MG63 (cell line): ENCODE data around the gene CEACAM16. TPM values are rescaled to one million over a fixed set of nuclear protein-coding genes. Genes with fewer than 3 reads are reported as not detected.
"Not testable (repeated sequence)": the region's sequence is repeated elsewhere in the genome, so short reads cannot be mapped to it uniquely, and the experiment has no call there.

Experiments used
- DNase-seq: peaks from one replicate; pipeline ENCODE4 v3.0.0-alpha.2; 2020
- H3K27me3 ChIP-seq: fragments of 250-450 bp; sonication (Bioruptor Pico); 2 replicates; pipeline ENCODE4 v1.5.1; 2020; ENCODE audit warnings: mild to moderate bottlenecking, moderate library complexity
- H3K36me3 ChIP-seq: fragments of 250-450 bp; sonication (Bioruptor Pico); 2 replicates; pipeline ENCODE4 v1.5.1; 2020; ENCODE audit warnings: mild to moderate bottlenecking, moderate library complexity
- H3K4me3 ChIP-seq: fragments of 250-450 bp; sonication (Bioruptor Pico); 2 replicates; pipeline ENCODE4 v1.5.1; 2020; ENCODE audit warnings: mild to moderate bottlenecking, moderate library complexity
- H3K9me3 ChIP-seq: fragments of 250-450 bp; sonication (Bioruptor Pico); 2 replicates; pipeline ENCODE4 v1.5.1; 2020; ENCODE audit warnings: mild to moderate bottlenecking, moderate library complexity
- total RNA-seq: library from RNA; depleted of rRNA; stranded (reverse); fragments of >200 nt; shearing (Covaris generic); gene quantifications from 2 replicates; pipeline ENCODE4 v1.2.3, GENCODE V29; 2014; ENCODE audit warnings: low replicate concordance

Gene CEACAM16
- total RNA-seq, 1 experiment from 2014 or later: 0.92 TPM

DNA sequence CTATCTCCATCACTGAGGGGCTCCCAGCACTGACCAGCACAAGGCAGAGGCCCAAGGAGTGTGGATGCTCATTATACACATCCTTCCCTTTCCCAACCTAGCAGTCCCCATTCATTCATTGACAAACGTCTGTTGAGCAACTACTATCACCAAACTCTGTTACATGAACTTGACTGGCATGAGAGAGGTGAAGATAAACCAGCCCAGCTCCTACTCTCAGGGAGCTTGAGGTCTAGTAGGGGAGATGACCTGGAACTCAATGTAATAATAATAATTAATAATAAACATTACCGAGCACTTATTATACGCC lies 8.9 kb upstream of the CEACAM16 start:
- Histone ChIP-seq H3K4me3 (no peak overlapping the region), H3K27me3 (no peaks in the 10 kb centered on the region), H3K36me3 (no peaks in the 10 kb centered on the region), H3K9me3 (no peaks in the 10 kb centered on the region; the same call in 1 of the 2 replicates)
- DNase-seq: no peak

DNA sequence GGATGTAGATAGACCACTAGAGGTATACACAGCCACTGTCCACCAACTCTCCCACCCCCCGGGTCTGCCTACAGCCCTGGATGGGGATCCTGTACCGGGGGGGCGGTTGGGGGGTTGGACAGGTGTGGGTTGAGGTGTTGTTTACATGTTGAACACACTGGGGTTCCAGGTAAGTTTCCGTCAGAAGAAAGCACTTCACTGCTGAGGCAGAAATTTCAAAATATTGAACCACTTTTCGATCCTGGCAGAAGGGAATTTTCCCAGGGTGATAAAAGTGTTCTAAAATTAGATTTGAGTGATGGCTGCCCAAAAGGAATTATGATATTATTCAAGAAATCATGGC lies 6.6 kb upstream of the CEACAM16 start:
- no peak for DNase-seq
- Histone ChIP-seq H3K36me3 (no peaks in the 10 kb centered on the region), H3K27me3 (no peaks in the 10 kb centered on the region), H3K4me3 (no peak overlapping the region), H3K9me3 (no peaks in the 10 kb centered on the region; the same call in 1 of the 2 replicates)

DNA sequence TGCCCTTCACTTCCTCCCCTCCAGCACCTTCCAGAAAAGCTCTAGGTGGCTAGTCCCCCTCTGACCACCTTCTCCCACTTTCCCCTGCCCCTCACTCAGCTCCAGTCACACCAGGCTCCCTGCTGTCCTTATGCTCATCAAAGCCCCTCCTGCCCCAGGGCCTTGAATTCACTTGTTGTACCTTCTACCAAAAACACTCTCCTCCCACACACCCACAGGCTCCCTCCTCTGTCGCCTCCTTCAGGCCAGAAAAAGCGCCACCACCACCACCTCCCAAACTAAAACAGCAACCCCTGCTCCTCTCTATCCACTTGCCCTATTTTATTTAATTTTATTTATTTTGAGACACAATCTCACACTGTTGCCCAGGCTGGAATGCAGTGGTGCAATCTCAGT lies 4.8 kb upstream of the CEACAM16 start:
- no peaks in the 10 kb centered on the region for H3K9me3 ChIP-seq
- H3K36me3 ChIP-seq: no peaks in the 10 kb centered on the region
- DNase-seq: no peak
- no peak overlapping the region for H3K4me3 ChIP-seq
- no peaks in the 10 kb centered on the region for H3K27me3 ChIP-seq

DNA sequence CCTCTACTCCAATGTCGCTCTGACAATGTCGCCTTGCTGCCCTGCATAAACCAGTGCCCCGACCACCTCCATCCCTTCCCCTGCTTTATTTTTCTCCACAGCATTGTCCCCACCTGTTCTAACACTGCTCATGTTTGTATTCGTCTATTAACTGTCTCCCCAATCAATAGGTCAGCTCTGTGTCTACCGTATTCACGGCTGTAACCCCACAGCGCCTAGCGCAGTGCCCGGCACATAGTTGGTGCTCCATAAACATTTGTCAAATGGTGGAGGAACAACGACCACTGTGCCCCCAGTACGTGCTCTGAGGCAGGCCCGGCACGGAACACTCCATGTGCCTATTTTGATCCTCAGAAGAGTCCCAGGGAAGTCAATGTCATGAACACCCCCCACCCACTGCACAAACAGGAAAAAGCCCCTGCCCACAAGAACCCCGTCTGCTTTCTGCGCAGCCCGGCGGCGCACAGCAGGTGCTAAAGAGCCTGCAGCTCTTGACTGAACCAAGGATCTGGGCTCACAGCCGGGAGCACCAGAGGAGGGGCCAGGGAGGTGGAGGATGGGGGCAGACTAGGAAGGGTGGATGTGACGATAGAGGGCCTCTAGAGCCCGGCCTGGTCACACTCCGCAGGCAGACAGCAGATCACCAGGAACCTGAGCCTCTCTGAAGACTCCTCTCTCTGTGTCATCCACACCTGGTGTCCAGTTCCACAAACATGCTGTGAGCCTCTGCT lies 1.8 kb upstream of the CEACAM16 start:
- Histone ChIP-seq H3K9me3 (no peaks in the 10 kb centered on the region), H3K27me3 (no peaks in the 10 kb centered on the region), H3K36me3 (no peaks in the 10 kb centered on the region), H3K4me3 (no peak overlapping the region)
- no peak for DNase-seq

DNA sequence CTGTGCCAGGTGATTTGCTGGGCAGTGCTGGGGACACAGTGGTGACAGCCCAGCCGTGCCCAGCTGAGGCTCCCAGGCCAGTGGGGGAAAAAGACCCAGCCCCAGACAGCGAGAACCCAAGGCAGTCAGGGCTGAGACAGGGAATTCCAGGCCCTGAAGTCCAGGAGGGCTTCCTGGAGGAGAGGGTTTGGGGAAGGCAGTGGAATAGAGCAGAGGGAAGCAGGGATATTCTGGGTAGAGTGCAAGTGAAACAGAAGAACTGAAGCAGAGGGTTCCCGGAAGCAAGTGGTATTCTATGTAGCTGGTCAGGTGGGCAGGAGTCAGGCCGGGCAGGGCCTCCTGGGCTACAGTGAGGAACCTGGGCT lies 1.3 kb upstream of the CEACAM16 start:
- no peaks in the 10 kb centered on the region for H3K36me3 ChIP-seq
- no peaks in the 10 kb centered on the region for H3K9me3 ChIP-seq
- no peaks in the 10 kb centered on the region for H3K27me3 ChIP-seq
- H3K4me3 ChIP-seq: no peak overlapping the region
- no peak for DNase-seq

DNA sequence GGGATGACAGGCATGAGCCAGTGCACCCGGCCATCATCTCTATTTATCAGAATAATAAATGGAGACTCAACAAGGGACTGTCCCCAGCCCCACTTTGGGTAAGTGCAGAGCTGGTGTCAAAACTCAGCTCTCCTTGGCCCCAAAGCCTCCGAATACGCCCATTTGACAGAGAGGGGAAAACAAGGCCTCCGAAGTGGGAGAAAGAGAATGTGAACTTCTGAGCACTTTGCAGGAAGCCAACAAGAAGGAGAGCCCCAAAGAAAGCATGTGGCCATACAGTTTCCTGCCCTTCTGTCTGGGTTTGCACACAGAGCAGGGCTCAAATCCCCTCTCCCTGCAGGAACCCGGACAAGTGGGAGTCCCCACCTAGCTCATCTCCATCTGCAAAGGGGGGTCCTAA lies 1.6 kb downstream of the CEACAM16 start:
- Histone ChIP-seq H3K36me3 (no peaks in the 10 kb centered on the region), H3K27me3 (no peaks in the 10 kb centered on the region), H3K4me3 (no peak overlapping the region), H3K9me3 (no peaks in the 10 kb centered on the region)
- DNase-seq: no peak

GRCh38 chr19:44701228-44701627 lies 2.3 kb downstream of the CEACAM16 start:
- no peak for DNase-seq
- Histone ChIP-seq H3K4me3 (no peak overlapping the region), H3K9me3 (no peaks in the 10 kb centered on the region), H3K27me3 (no peaks in the 10 kb centered on the region), H3K36me3 (no peaks in the 10 kb centered on the region)

DNA sequence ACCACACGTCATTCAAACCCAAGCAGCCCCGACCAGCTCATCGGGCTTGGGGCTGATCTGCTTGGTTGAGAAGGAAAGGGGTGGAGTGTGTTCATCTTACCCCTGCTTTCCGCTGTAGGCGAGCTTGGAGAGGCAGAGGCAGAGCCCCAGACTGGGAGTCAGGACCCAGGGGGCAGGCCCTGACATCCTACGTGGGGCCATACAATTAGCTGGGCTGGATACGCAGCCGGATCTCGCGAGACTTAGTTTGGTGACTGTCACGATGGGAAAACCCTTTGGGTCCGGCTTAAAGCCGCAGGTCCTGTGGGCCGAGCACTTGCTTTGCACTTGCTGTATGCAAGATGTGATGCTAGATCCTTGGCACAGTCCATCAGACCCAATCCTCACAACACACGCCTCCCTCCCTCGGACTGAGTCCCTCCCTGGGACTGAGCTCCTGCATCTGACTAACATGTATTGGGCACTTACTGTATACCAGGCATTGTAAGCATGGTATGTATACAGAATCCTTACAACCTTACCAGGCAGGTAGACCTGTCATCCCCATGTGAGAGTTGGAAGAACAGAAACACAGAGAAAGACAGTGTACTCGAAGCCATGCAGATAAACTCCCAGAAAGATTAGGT lies 3.7 kb downstream of the CEACAM16 start:
- Histone ChIP-seq H3K9me3 (no peaks in the 10 kb centered on the region), H3K4me3 (no peak overlapping the region), H3K36me3 (no peaks in the 10 kb centered on the region), H3K27me3 (no peaks in the 10 kb centered on the region)
- no peak for DNase-seq

- Histone ChIP-seq H3K4me3 (no peak overlapping the region), H3K9me3 (no peaks in the 10 kb centered on the region), H3K36me3 (no peaks in the 10 kb centered on the region), H3K27me3 (no peaks in the 10 kb centered on the region)
- no peak for DNase-seq
These were observed 4.6 kb downstream of the CEACAM16 start for GRCh38 chr19:44703336-44704078.

DNA sequence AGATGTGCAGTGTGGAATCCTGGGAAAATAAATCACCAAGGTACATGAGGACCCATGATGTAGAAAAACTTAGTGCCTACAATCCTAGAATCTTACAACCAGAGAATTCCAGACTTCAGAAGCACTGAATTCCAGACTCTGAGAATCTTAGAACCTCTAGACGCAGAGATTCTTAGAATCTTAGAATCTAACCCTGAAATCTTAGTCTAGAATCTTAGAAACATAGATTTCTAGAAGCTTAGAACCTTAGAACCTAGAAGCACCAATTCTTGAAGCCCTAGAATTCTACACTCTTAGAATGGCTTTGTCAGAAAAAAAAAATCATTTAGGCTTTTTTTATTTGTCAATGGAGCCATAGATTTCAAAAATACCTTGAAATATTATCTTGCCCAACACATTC lies 6.0 kb downstream of the CEACAM16 start:
- DNase-seq: no peak
- no peak overlapping the region for H3K4me3 ChIP-seq
- no peaks in the 10 kb centered on the region for H3K27me3 ChIP-seq
- no peaks in the 10 kb centered on the region for H3K9me3 ChIP-seq
- H3K36me3 ChIP-seq: no peaks in the 10 kb centered on the region

DNA sequence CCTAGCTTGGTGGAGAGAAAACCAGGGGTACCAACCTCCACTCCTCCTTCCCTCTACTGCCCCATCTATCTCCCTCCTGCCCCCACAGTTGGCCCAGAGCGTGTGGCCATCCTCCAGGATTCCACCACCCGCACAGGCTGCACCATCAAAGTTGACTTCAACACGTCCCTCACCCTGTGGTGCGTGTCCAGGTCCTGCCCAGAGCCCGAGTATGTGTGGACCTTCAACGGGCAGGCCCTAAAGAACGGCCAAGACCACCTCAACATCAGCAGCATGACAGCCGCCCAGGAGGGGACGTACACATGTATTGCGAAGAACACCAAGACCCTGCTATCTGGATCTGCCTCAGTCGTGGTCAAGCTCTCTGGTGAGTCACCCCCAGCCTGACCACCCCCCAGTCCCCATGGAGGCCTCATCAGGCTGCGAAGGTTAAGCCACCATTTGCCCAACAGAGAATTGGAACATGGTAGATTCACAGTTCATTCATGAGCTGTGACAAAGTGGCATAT lies 6.6 kb downstream of the CEACAM16 start:
- no peaks in the 10 kb centered on the region for H3K27me3 ChIP-seq
- no peak for DNase-seq
- H3K4me3 ChIP-seq: no peak overlapping the region
- H3K9me3 ChIP-seq: no peaks in the 10 kb centered on the region
- no peaks in the 10 kb centered on the region for H3K36me3 ChIP-seq

DNA sequence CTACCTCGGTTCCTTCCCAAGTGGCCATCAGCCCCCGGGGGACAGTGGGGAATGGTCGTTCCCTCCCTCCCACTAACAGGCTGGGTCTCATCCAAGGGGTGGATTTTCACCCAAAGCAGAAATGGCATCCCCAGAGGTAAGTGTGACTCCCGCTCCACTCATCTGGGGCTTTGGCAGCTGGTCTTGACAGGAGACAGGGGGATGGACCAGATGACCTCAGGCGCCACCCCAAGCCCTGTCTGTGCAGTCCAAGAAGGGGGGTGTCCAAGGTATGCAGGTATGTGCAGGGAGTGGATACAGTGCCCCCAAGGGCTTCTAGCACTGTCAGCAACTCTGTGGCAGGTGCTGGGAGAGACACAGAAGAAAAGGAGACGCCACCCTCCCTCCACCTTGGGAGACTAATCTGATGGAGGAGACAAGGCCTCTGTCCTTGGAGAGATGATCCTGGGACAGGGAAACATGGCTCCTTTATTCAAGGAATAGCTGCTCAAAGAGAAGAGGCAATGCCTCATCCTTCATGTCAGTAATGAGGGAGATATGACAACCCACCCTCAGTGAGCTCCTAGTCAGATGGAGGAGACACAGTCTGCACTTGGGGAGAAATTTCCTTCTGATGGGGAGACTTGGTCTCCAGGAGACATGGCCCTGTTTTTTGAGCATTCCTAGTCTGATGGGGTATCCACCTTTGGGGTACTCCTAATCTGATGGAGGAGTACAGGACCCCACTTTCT lies 7.7 kb downstream of the CEACAM16 start:
- Histone ChIP-seq H3K36me3 (no peaks in the 10 kb centered on the region), H3K9me3 (no peaks in the 10 kb centered on the region), H3K27me3 (no peaks in the 10 kb centered on the region), H3K4me3 (no peak overlapping the region)
- no peak for DNase-seq

GRCh38 chr19:44707794-44708193 lies 8.8 kb downstream of the CEACAM16 start:
- no peaks in the 10 kb centered on the region for H3K27me3 ChIP-seq
- H3K4me3 ChIP-seq: no peak overlapping the region
- H3K9me3 ChIP-seq: no peaks in the 10 kb centered on the region
- no peak for DNase-seq
- H3K36me3 ChIP-seq: no peaks in the 10 kb centered on the region

GRCh38 chr19:44708940-44709339 lies 10.0 kb downstream of the CEACAM16 start:
- Histone ChIP-seq H3K4me3 (no peak overlapping the region), H3K36me3 (no peaks in the 10 kb centered on the region), H3K9me3 (no peaks in the 10 kb centered on the region), H3K27me3 (no peaks in the 10 kb centered on the region)
- DNase-seq: no peak

- not testable (repeated sequence) for H3K27me3 ChIP-seq, DNase-seq, H3K36me3 ChIP-seq, H3K4me3 ChIP-seq, H3K9me3 ChIP-seq
These were observed 10.7 kb downstream of the CEACAM16 start for GRCh38 chr19:44709434-44710266.

GRCh38 chr19:44710483-44710882 lies 11.5 kb downstream of the CEACAM16 start:
- no peaks in the 10 kb centered on the region for H3K36me3 ChIP-seq
- H3K4me3 ChIP-seq: no peak overlapping the region
- no peak for DNase-seq
- H3K9me3 ChIP-seq: 0 out of 2 replicates have a peak, but pooled peaks cover 2% of the 10 kb centered on the region
- H3K27me3 ChIP-seq: no peaks in the 10 kb centered on the region
